ENCODE data around the gene VASN. TPM values are rescaled to one million over a fixed set of nuclear protein-coding genes. Genes with fewer than 3 reads are reported as not detected.

The VASN gene
- total RNA-seq, 3 donors from 2014 or later: 14.8 to 28.5 (median 16.1) TPM

- no peaks in the 10 kb centered on the region for H3K9me3 ChIP-seq
- DNase-seq (ENCODE audit: low spot score in 2 of 2): no peak
- intact Hi-C loops (cut with DNase I; ENCODE audit: low total_unique reads): no loop called here
- H3K4me1 ChIP-seq: peaks cover 29 to 75% of the 10 kb centered on the region in 2 donors
- H3K27me3 ChIP-seq: no peaks in the 10 kb centered on the region
- H3K4me3 ChIP-seq: peak overlapping the region; percentile 78 to 83 (median 82)
- no peaks in the 10 kb centered on the region for H3K36me3 ChIP-seq
- TF ChIP-seq CTCF (IDR thresholded peaks at IDR 0.05) (no peak), POLR2AphosphoS5 (IDR thresholded peaks at IDR 0.05) (no peak), POLR2A (IDR thresholded peaks at IDR 0.05) (no peak)
- peak overlapping the region; percentile 91 to 97 for H3K27ac ChIP-seq
These were observed 1.8 kb downstream of the VASN start for GRCh38 chr16:4373356-4373908.

- TF ChIP-seq POLR2A (IDR thresholded peaks at IDR 0.05): no peak
- no peak for TF ChIP-seq CTCF (IDR thresholded peaks at IDR 0.05)
- peak; percentile 42 to 72 (median 60) for TF ChIP-seq POLR2AphosphoS5 (IDR thresholded peaks at IDR 0.05)
- Histone ChIP-seq H3K27ac (peak overlapping the region; percentile 91 to 97), H3K27me3 (no peaks in the 10 kb centered on the region), H3K4me3 (peak overlapping the region; percentile 78 to 83 (median 82)), H3K36me3 (no peaks in the 10 kb centered on the region), H3K9me3 (no peaks in the 10 kb centered on the region), H3K4me1 (peaks cover 32 to 80% of the 10 kb centered on the region in 2 donors)
- intact Hi-C loops (cut with DNase I; ENCODE audit: low total_unique reads): no loop called here
- DNase-seq (ENCODE audit: low spot score in 2 of 2): peak in 1 of 2 donors; percentile 70
These were observed 2.5 kb downstream of the VASN start for GRCh38 chr16:4373909-4374742.

- peaks cover 30 to 66% of the 10 kb centered on the region in 2 donors for H3K4me1 ChIP-seq
- H3K36me3 ChIP-seq: no peaks in the 10 kb centered on the region
- peak overlapping the region; percentile 91 to 97 for H3K27ac ChIP-seq
- TF ChIP-seq POLR2AphosphoS5 (IDR thresholded peaks at IDR 0.05) (no peak), CTCF (IDR thresholded peaks at IDR 0.05) (no peak), POLR2A (IDR thresholded peaks at IDR 0.05) (no peak)
- DNase-seq (ENCODE audit: low spot score in 2 of 2): no peak
- no peaks in the 10 kb centered on the region for H3K27me3 ChIP-seq
- H3K9me3 ChIP-seq: no peaks in the 10 kb centered on the region
- H3K4me3 ChIP-seq: peak overlapping the region; percentile 15 to 53 (median 17)
- intact Hi-C loops (cut with DNase I; ENCODE audit: low total_unique reads): no loop called here
These were observed 4.1 kb downstream of the VASN start for GRCh38 chr16:4375717-4376116.

DNA sequence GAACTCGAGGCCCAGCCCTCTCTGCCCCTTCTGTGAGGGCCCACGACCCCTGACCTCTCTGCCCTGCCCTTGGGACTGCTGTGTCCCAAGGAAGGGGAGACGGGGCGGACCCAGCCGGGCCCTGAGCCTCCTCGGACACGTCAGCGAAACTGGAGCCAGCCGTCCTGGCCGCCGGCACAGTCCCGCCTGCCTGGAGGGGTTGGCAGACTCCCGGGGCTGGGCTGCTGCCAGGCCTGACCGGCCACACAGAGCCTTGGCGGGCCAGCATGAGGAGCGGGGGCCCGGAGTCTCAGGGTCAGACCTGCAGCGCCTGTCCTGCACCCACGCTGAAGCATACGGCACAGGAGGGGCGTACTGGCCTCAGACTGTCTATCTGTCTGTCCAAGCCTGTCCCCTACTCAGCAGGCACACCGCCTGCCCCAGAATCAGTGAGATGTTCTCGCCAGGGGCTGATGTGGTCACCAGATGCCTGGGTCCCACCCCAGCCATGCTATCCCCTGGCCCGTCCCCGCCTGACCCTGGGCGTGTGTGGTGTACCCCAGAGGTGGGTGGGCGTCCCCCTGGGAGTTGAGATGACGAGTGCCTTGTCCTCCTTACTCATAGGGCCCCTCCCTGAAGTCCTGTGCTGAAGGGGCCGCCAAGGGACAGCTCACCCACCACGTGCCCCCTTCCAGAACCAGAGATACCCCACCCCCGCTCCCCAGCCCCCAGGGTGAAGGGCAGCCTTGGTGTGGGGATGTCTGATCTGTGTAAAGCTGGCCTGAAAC, 4.7 kb downstream of the VASN start:
- no peaks in the 10 kb centered on the region for H3K9me3 ChIP-seq
- TF ChIP-seq POLR2A (IDR thresholded peaks at IDR 0.05) (no peak), CTCF (IDR thresholded peaks at IDR 0.05) (no peak), POLR2AphosphoS5 (IDR thresholded peaks at IDR 0.05) (peak in 2 of 3 donors; percentile 11 to 26)
- intact Hi-C loops (cut with DNase I; ENCODE audit: low total_unique reads): no loop called here
- peak overlapping the region; percentile 15 to 53 (median 17) for H3K4me3 ChIP-seq
- peaks cover 30 to 61% of the 10 kb centered on the region in 2 donors for H3K4me1 ChIP-seq
- H3K27ac ChIP-seq: peak overlapping the region; percentile 91 to 97
- H3K36me3 ChIP-seq: no peaks in the 10 kb centered on the region
- peak; percentile 47 to 71 for DNase-seq (ENCODE audit: low spot score in 2 of 2)
- H3K27me3 ChIP-seq: no peaks in the 10 kb centered on the region

Data from breast epithelium (tissue), 4 donors.